Large intestine (tissue), 3 donors: Measurements from ENCODE around the gene NTNG1. TPM values are rescaled to one million over a fixed set of nuclear protein-coding genes. Genes with fewer than 3 reads are reported as not detected.

ENCODE experiments used
- DNase-seq, 2 donors: peaks; one replicate each; pipeline versions ENCODE4 v3.0.0 to v3.0.0-alpha.2; 2013
- H3K27ac ChIP-seq: one replicate; pipeline ENCODE4 v1.5.1; 2013; ENCODE audit warnings: low read length
- H3K27me3 ChIP-seq: 2 replicates; pipeline ENCODE4 v1.6.1; 2013; ENCODE audit warnings: low read length; ENCODE audit not compliant: control insufficient read depth, insufficient read depth
- H3K36me3 ChIP-seq: 2 replicates; pipeline ENCODE4 v1.6.1; 2013; ENCODE audit warnings: low read length; ENCODE audit not compliant: control insufficient read depth, insufficient read depth
- H3K4me1 ChIP-seq: one replicate; pipeline ENCODE4 v1.6.1; 2013; ENCODE audit warnings: low read length; ENCODE audit not compliant: control insufficient read depth, insufficient read depth
- H3K4me3 ChIP-seq: one replicate; pipeline ENCODE4 v1.5.1; 2013; ENCODE audit warnings: low read length
- H3K9me3 ChIP-seq: one replicate; pipeline ENCODE4 v1.6.1; 2013; ENCODE audit warnings: mild to moderate bottlenecking, low read depth, low read length, moderate library complexity; ENCODE audit not compliant: control insufficient read depth
- WGBS: methylation state at CpG from one replicate; pipeline ENCODE4 v1.1.5; 2013; ENCODE audit warnings: low lambda C conversion rate; ENCODE audit not compliant: insufficient coverage; 5-methylcytosine and 5-hydroxymethylcytosine counted together
- polyA plus RNA-seq: library from polyadenylated mRNA; unstranded; fragments of 120-200 nt; gene quantifications from one replicate; pipeline ENCODE4 v1.2.1, GENCODE V29; 2013

The NTNG1 gene
- polyA plus RNA-seq, 1 donor, result 4.9 TPM

- Histone ChIP-seq H3K4me1 (no peaks in the 10 kb centered on the region), H3K9me3 (no peaks in the 10 kb centered on the region), H3K27me3 (no peaks in the 10 kb centered on the region), H3K36me3 (no peaks in the 10 kb centered on the region), H3K4me3 (no peak overlapping the region), H3K27ac (no peak overlapping the region)
- DNase-seq, result no peak
These were observed 212.0 kb downstream of the NTNG1 start for GRCh38 chr1:107352850-107353249.

- Histone ChIP-seq H3K4me1 (no peaks in the 10 kb centered on the region), H3K9me3 (no peaks in the 10 kb centered on the region), H3K27ac (no peak overlapping the region), H3K27me3 (no peaks in the 10 kb centered on the region), H3K36me3 (no peaks in the 10 kb centered on the region), H3K4me3 (no peak overlapping the region)
- 67% methylated on average over 1 of the region's 1 CpG for WGBS
- DNase-seq, result no peak
These were observed 216.5 kb downstream of the NTNG1 start for GRCh38 chr1:107357376-107357775.

- Histone ChIP-seq H3K36me3 (no peaks in the 10 kb centered on the region), H3K27me3 (no peaks in the 10 kb centered on the region), H3K27ac (no peak overlapping the region), H3K9me3 (no peaks in the 10 kb centered on the region), H3K4me1 (no peaks in the 10 kb centered on the region), H3K4me3 (no peak overlapping the region)
- DNase-seq, result no peak
- WGBS, result 54% methylated on average over 3 of the region's 5 CpGs
These were observed 217.9 kb downstream of the NTNG1 start for GRCh38 chr1:107358619-107359327.

- DNase-seq, result no peak
- no peaks in the 10 kb centered on the region for H3K9me3 ChIP-seq
- no peaks in the 10 kb centered on the region for H3K36me3 ChIP-seq
- no peak overlapping the region for H3K4me3 ChIP-seq
- H3K4me1 ChIP-seq, result no peaks in the 10 kb centered on the region
- H3K27ac ChIP-seq, result no peak overlapping the region
- H3K27me3 ChIP-seq, result no peaks in the 10 kb centered on the region
- WGBS, result 69% methylated on average over 2 of the region's 5 CpGs
These were observed 218.8 kb downstream of the NTNG1 start for GRCh38 chr1:107359472-107360241.

- no peak overlapping the region for H3K27ac ChIP-seq
- no peaks in the 10 kb centered on the region for H3K4me1 ChIP-seq
- DNase-seq, result no peak
- H3K4me3 ChIP-seq, result no peak overlapping the region
- WGBS, result 50% methylated on average over 1 of the region's 3 CpGs
- H3K36me3 ChIP-seq, result no peaks in the 10 kb centered on the region
- H3K9me3 ChIP-seq, result no peaks in the 10 kb centered on the region
- H3K27me3 ChIP-seq, result no peaks in the 10 kb centered on the region
These were observed 221.8 kb downstream of the NTNG1 start for GRCh38 chr1:107362468-107363140.

GRCh38 chr1:107363154-107363553 lies 222.3 kb downstream of the NTNG1 start:
- Histone ChIP-seq H3K27me3 (no peaks in the 10 kb centered on the region), H3K4me3 (no peak overlapping the region), H3K27ac (no peak overlapping the region), H3K36me3 (no peaks in the 10 kb centered on the region), H3K4me1 (no peaks in the 10 kb centered on the region), H3K9me3 (no peaks in the 10 kb centered on the region)
- DNase-seq, result no peak
- 25% methylated on average over 1 of the region's 1 CpG for WGBS

GRCh38 chr1:107365527-107366240 lies 224.8 kb downstream of the NTNG1 start:
- no peaks in the 10 kb centered on the region for H3K9me3 ChIP-seq
- no peak overlapping the region for H3K4me3 ChIP-seq
- H3K27me3 ChIP-seq, result no peaks in the 10 kb centered on the region
- WGBS, result no CpG with 5 or more reads among the region's 2 CpGs
- H3K27ac ChIP-seq, result no peak overlapping the region
- no peak for DNase-seq
- H3K4me1 ChIP-seq, result no peaks in the 10 kb centered on the region
- no peaks in the 10 kb centered on the region for H3K36me3 ChIP-seq

GRCh38 chr1:107378426-107378825 lies 237.6 kb downstream of the NTNG1 start:
- Histone ChIP-seq H3K27ac (no peak overlapping the region), H3K36me3 (no peaks in the 10 kb centered on the region), H3K4me1 (no peaks in the 10 kb centered on the region), H3K9me3 (no peaks in the 10 kb centered on the region), H3K27me3 (no peaks in the 10 kb centered on the region), H3K4me3 (no peak overlapping the region)
- no peak for DNase-seq
- WGBS, result no CpG with 5 or more reads among the region's 4 CpGs

GRCh38 chr1:107378866-107379265 lies 238.0 kb downstream of the NTNG1 start:
- Histone ChIP-seq H3K9me3 (no peaks in the 10 kb centered on the region), H3K36me3 (no peaks in the 10 kb centered on the region), H3K27me3 (no peaks in the 10 kb centered on the region), H3K27ac (no peak overlapping the region), H3K4me3 (no peak overlapping the region), H3K4me1 (no peaks in the 10 kb centered on the region)
- no peak for DNase-seq
- WGBS, result 86% methylated on average over 2 of the region's 2 CpGs

GRCh38 chr1:107379826-107380225 lies 239.0 kb downstream of the NTNG1 start:
- Histone ChIP-seq H3K27ac (no peak overlapping the region), H3K4me3 (no peak overlapping the region), H3K27me3 (no peaks in the 10 kb centered on the region), H3K4me1 (no peaks in the 10 kb centered on the region), H3K9me3 (no peaks in the 10 kb centered on the region), H3K36me3 (no peaks in the 10 kb centered on the region)
- DNase-seq, result no peak
